ENCODE results near the gene BAG1.

DNA sequence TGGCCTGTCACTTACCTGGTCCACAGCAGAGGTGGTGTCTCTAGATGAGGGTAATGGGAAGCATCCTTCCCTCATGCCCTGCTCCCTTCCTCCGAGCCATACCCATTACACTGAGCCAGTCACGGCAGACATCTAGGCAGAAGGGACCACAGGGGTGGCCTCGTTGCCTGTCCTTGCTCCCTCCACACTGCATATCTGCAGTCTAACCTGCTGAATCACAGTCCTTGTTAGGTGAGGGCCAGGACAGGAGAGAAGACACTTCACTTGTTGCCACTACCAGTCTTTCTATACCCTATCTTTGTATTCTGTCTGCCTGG lies 43.0 kb downstream of the BAG1 start:
- TF ChIP-seq, protein P1, sequence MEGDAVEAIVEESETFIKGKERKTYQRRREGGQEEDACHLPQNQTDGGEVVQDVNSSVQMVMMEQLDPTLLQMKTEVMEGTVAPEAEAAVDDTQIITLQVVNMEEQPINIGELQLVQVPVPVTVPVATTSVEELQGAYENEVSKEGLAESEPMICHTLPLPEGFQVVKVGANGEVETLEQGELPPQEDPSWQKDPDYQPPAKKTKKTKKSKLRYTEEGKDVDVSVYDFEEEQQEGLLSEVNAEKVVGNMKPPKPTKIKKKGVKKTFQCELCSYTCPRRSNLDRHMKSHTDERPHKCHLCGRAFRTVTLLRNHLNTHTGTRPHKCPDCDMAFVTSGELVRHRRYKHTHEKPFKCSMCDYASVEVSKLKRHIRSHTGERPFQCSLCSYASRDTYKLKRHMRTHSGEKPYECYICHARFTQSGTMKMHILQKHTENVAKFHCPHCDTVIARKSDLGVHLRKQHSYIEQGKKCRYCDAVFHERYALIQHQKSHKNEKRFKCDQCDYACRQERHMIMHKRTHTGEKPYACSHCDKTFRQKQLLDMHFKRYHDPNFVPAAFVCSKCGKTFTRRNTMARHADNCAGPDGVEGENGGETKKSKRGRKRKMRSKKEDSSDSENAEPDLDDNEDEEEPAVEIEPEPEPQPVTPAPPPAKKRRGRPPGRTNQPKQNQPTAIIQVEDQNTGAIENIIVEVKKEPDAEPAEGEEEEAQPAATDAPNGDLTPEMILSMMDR (IDR thresholded peaks at IDR 0.05 in 4 of 5, conservative IDR thresholded peaks at IDR 0.05 in 1 of 5): no peak
- no peak for TF ChIP-seq POLR2A (IDR thresholded peaks at IDR 0.05)

All from gastrocnemius medialis (tissue), 4 donors.